K562 (cell line): ENCODE measurements around the gene CLTB. TPM values are rescaled to one million over a fixed set of nuclear protein-coding genes. Genes with fewer than 3 reads are reported as not detected.

ENCODE experiments used
- DIDO1 ChIP-seq: fragments of 450-650 bp; IDR thresholded peaks from 2 replicates; pipeline ENCODE4 v1.6.1; 2016; ENCODE audit warnings: low read depth, missing biosample characterization, missing genetic modification characterization
- EP300 ChIP-seq: IDR thresholded peaks from 2 replicates; pipeline ENCODE4 v1.6.1; 2012; ENCODE audit warnings: low read length, improper control_type of control experiment
- GABPB1 ChIP-seq: sonication (generic); formaldehyde crosslinking; IDR thresholded peaks from 2 replicates; pipeline ENCODE4 v1.8.0; 2022; ENCODE audit warnings: mild to moderate bottlenecking, missing genetic modification reagents
- GABPB2 ChIP-seq: fragments of 250-450 bp; sonication (Bioruptor Pico); conservative IDR thresholded peaks from 2 replicates; pipeline ENCODE4 v1.5.1; 2021; ENCODE audit warnings: mild to moderate bottlenecking
- HINFP ChIP-seq: fragments of 450-650 bp; conservative IDR thresholded peaks from 2 replicates; pipeline ENCODE4 v1.6.1; 2016; ENCODE audit warnings: missing genetic modification characterization, low read depth, mild to moderate bottlenecking, control low read depth, missing compliant biosample characterization
- KLF6 ChIP-seq: fragments of 250-450 bp; sonication (Bioruptor Pico); IDR thresholded peaks from 2 replicates; pipeline ENCODE4 v1.4.0; 2020; ENCODE audit warnings: mild to moderate bottlenecking, moderate library complexity, borderline replicate concordance
- MYBL2 ChIP-seq, 2 experiments: fragments of 450-650 bp in 1 of 2; sonication (generic) in 1 of 2; formaldehyde crosslinking in 1 of 2; IDR thresholded peaks; 2 replicates each; pipeline versions ENCODE4 v1.6.1 to v1.8.1; 2017 to 2022; ENCODE audit warnings: borderline replicate concordance in 1 of 2, inconsistent platforms in 1 of 2, low read depth in 1 of 2, mild to moderate bottlenecking in 1 of 2, missing genetic modification reagents in 1 of 2, moderate library complexity in 1 of 2
- MYNN ChIP-seq, 2 experiments: sonication (generic); formaldehyde crosslinking in 1 of 2; IDR thresholded peaks; 2 replicates each; pipeline versions ENCODE4 v1.5.0 to v1.6.1; 2016 to 2020; ENCODE audit warnings: antibody characterized with exemption in 1 of 2, missing genetic modification reagents in 1 of 2
- NBN ChIP-seq: fragments of 450-650 bp; IDR thresholded peaks from 2 replicates; pipeline ENCODE4 v1.6.1; 2016; ENCODE audit warnings: low read depth, mild to moderate bottlenecking
- PML ChIP-seq: IDR thresholded peaks from 2 replicates; pipeline ENCODE4 v1.6.1; 2012; ENCODE audit warnings: low read length, inconsistent platforms
- SP2 ChIP-seq: IDR thresholded peaks from 2 replicates; pipeline ENCODE4 v1.6.1; 2011; ENCODE audit warnings: mild to moderate bottlenecking, low read depth, low read length, moderate library complexity; ENCODE audit not compliant: poor library complexity, severe bottlenecking; ENCODE audit errors: extremely low read depth
- TEAD4 ChIP-seq, 2 experiments: sonication (generic) in 1 of 2; formaldehyde crosslinking in 1 of 2; IDR thresholded peaks; 2 replicates each; pipeline versions ENCODE4 v1.6.1 to v1.8.0; 2012 to 2022; ENCODE audit warnings: borderline replicate concordance in 1 of 2, inconsistent platforms in 1 of 2, low read length in 1 of 2, mild to moderate bottlenecking in 1 of 2, missing genetic modification reagents in 1 of 2
- TFAP4 ChIP-seq: sonication (generic); formaldehyde crosslinking; IDR thresholded peaks from 2 replicates; pipeline ENCODE4 v1.8.0; 2022; ENCODE audit warnings: missing genetic modification reagents, mild to moderate bottlenecking, moderate library complexity, borderline replicate concordance
- ZNF589 ChIP-seq: fragments of 200-800 bp; sonication (Bioruptor generic); IDR thresholded peaks from 2 replicates; pipeline ENCODE4 v1.6.1; 2016; ENCODE audit warnings: low read depth, missing genetic modification characterization, missing compliant biosample characterization
- ZNF695 ChIP-seq: fragments of 450-650 bp; formaldehyde crosslinking; IDR thresholded peaks from 2 replicates; pipeline ENCODE4 v1.4.0; 2020; ENCODE audit warnings: mild to moderate bottlenecking, moderate library complexity
- polyA plus RNA-seq, 8 experiments: library from polyadenylated mRNA; depleted of rRNA in 4 of 8; stranded (reverse) in 5 of 8; unstranded in 3 of 8; fragments of >200 nt; fragmentation: Nextera tagmentation in 2 of 8; fragmentation: Illumina TruSeq in 1 of 8; extraction: Ambion mirVana in 2 of 8; extraction: Trizol in 1 of 8; gene quantifications; 2 replicates each; pipeline versions ENCODE4 v1.2.1 to v1.2.3, GENCODE V29; 2011 to 2014; ENCODE audit warnings: inconsistent platforms in 1 of 8, missing spikeins in 1 of 8
- total RNA-seq, 7 experiments: library from RNA; depleted of rRNA in 6 of 7; stranded (reverse); fragments of >200 nt in 6 of 7; fragmentation: Illumina TruSeq in 2 of 7; extraction: Trizol in 2 of 7; gene quantifications; 2 replicates each; pipeline versions ENCODE4 v1.2.1 to v1.2.3, GENCODE V29; 2011 to 2021; ENCODE audit warnings: low replicate concordance in 1 of 7
- TF ChIP-seq, protein P1 (sequence below): sonication (generic); formaldehyde crosslinking; IDR thresholded peaks from 2 replicates; pipeline ENCODE4 v1.8.0; 2023; ENCODE audit warnings: missing genetic modification reagents, mild to moderate bottlenecking, borderline replicate concordance
- TF ChIP-seq, protein P2 (sequence below): sonication (generic); formaldehyde crosslinking; IDR thresholded peaks from 2 replicates; pipeline ENCODE4 v1.8.0; 2023; ENCODE audit warnings: mild to moderate bottlenecking, missing genetic modification reagents

Gene CLTB
- total and polyA plus RNA-seq, 9 of the 15 experiments (the other 6 are each of a cell fraction or from before 2014, with no cell fraction given) = 1.8 to 117 (median 39.0) TPM

DNA sequence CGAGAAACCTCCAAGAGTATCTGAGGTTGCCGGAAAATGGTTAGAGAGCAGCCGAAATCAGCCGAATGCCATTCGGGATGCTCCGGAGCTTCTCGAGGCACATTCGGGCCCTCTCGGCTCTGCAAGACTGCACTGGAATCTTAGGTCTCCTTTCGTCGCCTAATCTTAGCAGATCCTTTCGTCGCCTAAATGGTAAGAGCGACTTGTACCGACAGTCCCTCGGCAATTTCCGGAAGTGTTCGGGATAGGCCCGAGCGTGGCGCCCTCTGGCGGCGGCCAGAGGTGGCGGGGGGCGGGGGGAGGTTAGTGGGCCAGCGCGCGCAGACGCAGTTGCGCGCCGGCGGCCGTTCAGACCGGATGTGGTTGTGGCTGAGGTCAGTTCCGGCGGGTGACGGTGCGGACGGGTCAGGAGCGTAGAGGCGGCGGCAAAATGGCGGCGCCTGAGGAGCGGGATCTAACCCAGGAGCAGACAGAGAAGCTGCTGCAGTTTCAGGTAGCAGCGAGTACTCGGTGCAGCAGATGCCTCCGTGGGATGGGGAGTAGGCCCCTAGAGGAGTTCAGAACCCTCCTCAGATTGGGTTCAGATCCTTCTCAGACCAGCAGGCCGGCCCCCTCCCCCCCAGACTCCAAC, 31.8 kb upstream of the CLTB start, which contains the start of gene FAF2 (continued):
- TF ChIP-seq, protein P1, sequence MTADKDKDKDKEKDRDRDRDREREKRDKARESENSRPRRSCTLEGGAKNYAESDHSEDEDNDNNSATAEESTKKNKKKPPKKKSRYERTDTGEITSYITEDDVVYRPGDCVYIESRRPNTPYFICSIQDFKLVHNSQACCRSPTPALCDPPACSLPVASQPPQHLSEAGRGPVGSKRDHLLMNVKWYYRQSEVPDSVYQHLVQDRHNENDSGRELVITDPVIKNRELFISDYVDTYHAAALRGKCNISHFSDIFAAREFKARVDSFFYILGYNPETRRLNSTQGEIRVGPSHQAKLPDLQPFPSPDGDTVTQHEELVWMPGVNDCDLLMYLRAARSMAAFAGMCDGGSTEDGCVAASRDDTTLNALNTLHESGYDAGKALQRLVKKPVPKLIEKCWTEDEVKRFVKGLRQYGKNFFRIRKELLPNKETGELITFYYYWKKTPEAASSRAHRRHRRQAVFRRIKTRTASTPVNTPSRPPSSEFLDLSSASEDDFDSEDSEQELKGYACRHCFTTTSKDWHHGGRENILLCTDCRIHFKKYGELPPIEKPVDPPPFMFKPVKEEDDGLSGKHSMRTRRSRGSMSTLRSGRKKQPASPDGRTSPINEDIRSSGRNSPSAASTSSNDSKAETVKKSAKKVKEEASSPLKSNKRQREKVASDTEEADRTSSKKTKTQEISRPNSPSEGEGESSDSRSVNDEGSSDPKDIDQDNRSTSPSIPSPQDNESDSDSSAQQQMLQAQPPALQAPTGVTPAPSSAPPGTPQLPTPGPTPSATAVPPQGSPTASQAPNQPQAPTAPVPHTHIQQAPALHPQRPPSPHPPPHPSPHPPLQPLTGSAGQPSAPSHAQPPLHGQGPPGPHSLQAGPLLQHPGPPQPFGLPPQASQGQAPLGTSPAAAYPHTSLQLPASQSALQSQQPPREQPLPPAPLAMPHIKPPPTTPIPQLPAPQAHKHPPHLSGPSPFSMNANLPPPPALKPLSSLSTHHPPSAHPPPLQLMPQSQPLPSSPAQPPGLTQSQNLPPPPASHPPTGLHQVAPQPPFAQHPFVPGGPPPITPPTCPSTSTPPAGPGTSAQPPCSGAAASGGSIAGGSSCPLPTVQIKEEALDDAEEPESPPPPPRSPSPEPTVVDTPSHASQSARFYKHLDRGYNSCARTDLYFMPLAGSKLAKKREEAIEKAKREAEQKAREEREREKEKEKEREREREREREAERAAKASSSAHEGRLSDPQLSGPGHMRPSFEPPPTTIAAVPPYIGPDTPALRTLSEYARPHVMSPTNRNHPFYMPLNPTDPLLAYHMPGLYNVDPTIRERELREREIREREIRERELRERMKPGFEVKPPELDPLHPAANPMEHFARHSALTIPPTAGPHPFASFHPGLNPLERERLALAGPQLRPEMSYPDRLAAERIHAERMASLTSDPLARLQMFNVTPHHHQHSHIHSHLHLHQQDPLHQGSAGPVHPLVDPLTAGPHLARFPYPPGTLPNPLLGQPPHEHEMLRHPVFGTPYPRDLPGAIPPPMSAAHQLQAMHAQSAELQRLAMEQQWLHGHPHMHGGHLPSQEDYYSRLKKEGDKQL = no peak
- TF ChIP-seq GABPB2 (no peak), TEAD4 (IDR thresholded peaks at IDR 0.05; ENCODE audit: low read length) (no peak), TEAD4 (CRISPR knock-in tag; IDR thresholded peaks at IDR 0.05; ENCODE audit: borderline replicate concordance) (no peak), SP2 (no peak), HINFP (tag) (no peak), PML (no peak; the same call in 1 of the 2 replicates), TFAP4 (CRISPR knock-in tag) (peak; percentile 44; the same call in 1 of the 2 replicates), NBN (no peak; the same call in 1 of the 2 replicates), ZNF589 (no peak), ZNF695 (CRISPR knock-in tag) (no peak), MYNN (IDR thresholded peaks at IDR 0.05) (no peak), MYNN (CRISPR knock-in tag; IDR thresholded peaks at IDR 0.05) (no peak), KLF6 (no peak), DIDO1 (tag) (no peak), GABPB1 (CRISPR knock-in tag) (peak; percentile 94), EP300 (peak; percentile 51; the same call in 1 of the 2 replicates), MYBL2 (IDR thresholded peaks at IDR 0.05; ENCODE audit: low read depth) (no peak), MYBL2 (CRISPR knock-in tag; IDR thresholded peaks at IDR 0.05; ENCODE audit: borderline replicate concordance) (no peak)
- TF ChIP-seq, protein P2, sequence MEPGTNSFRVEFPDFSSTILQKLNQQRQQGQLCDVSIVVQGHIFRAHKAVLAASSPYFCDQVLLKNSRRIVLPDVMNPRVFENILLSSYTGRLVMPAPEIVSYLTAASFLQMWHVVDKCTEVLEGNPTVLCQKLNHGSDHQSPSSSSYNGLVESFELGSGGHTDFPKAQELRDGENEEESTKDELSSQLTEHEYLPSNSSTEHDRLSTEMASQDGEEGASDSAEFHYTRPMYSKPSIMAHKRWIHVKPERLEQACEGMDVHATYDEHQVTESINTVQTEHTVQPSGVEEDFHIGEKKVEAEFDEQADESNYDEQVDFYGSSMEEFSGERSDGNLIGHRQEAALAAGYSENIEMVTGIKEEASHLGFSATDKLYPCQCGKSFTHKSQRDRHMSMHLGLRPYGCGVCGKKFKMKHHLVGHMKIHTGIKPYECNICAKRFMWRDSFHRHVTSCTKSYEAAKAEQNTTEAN (CRISPR knock-in tag) = no peak
